Fibroblast of pulmonary artery (primary cell): ENCODE results near the gene MYT1.

Source experiments
- DNase-seq: peaks from one replicate; pipeline ENCODE4 v3.0.0-alpha.2; 2010; ENCODE audit warnings: low read depth
- H3K4me3 ChIP-seq: replicated peaks from 2 replicates; pipeline ENCODE4 v1.5.1; 2011; ENCODE audit warnings: low read depth, mild to moderate bottlenecking, control low read depth, low read length, moderate library complexity
- CTCF ChIP-seq: IDR thresholded peaks from 2 replicates; pipeline ENCODE4 v1.5.1; 2011; ENCODE audit warnings: mild to moderate bottlenecking, control low read depth, low read length, inconsistent platforms; ENCODE audit errors: missing control alignments

Gene MYT1

GRCh38 chr20:64156886-64157875 lies 7.1 kb upstream of the MYT1 start:
- no peak for TF ChIP-seq CTCF
- no peak overlapping the region for H3K4me3 ChIP-seq
- DNase-seq, result no peak

GRCh38 chr20:64157878-64158277 lies 6.4 kb upstream of the MYT1 start:
- no peak overlapping the region for H3K4me3 ChIP-seq
- DNase-seq, result no peak
- TF ChIP-seq CTCF, result no peak

- no peak for TF ChIP-seq CTCF
- no peak overlapping the region for H3K4me3 ChIP-seq
- no peak for DNase-seq
Measured at GRCh38 chr20:64158346-64159285, 5.6 kb upstream of the MYT1 start.

- no peak for DNase-seq
- no peak for TF ChIP-seq CTCF
- H3K4me3 ChIP-seq, result no peak overlapping the region
Measured at GRCh38 chr20:64159286-64159680, 5.0 kb upstream of the MYT1 start.

- no peak for TF ChIP-seq CTCF
- no peak for DNase-seq
- H3K4me3 ChIP-seq, result no peak overlapping the region
Measured at GRCh38 chr20:64159711-64160110, 4.5 kb upstream of the MYT1 start.

GRCh38 chr20:64160118-64160517 lies 4.1 kb upstream of the MYT1 start:
- TF ChIP-seq CTCF, result no peak
- no peak for DNase-seq
- no peak overlapping the region for H3K4me3 ChIP-seq
